ENCODE data around the gene NLE1. TPM values are rescaled to one million over a fixed set of nuclear protein-coding genes. Genes with fewer than 3 reads are reported as not detected.

The NLE1 gene
- total and polyA plus RNA-seq, 2 donors (not counting 1 experiment from before 2014, with no cell fraction given), result 16.5 to 17.5 TPM

- ChIA-PET CTCF (no interaction called here), POLR2A (no interaction called here)
- no peak overlapping the region for H3K4me2 ChIP-seq (replicated peaks; ENCODE audit: low read depth, low read length, poor library complexity, severe bottlenecking)
- 93% methylated on average over 9 of the region's 11 CpGs for WGBS (ENCODE audit: insufficient coverage)
- H3K4me3 Mint-ChIP-seq, result no peak overlapping the region
- H3K27ac ChIP-seq (ENCODE audit: low read length in 2 of 2), result no peak overlapping the region
- ATAC-seq (ENCODE audit: low read depth) (no peak), DNase-seq (no peak)
- peaks cover 0 to 34% of the 10 kb centered on the region in 2 experiments for H3K36me3 ChIP-seq (replicated peaks in 1 of 2; ENCODE audit: control extremely low read depth in 1 of 2, control insufficient read depth in 1 of 2, extremely low read depth in 1 of 2, insufficient read depth in 2 of 2, low read length in 1 of 2)
- H3K79me2 ChIP-seq (ENCODE audit: control insufficient read depth, insufficient read depth, low read length), result no peaks in the 10 kb centered on the region
- no peaks in the 10 kb centered on the region for H3K9me3 Mint-ChIP-seq (ENCODE audit: insufficient read depth)
- TF ChIP-seq, protein P1, sequence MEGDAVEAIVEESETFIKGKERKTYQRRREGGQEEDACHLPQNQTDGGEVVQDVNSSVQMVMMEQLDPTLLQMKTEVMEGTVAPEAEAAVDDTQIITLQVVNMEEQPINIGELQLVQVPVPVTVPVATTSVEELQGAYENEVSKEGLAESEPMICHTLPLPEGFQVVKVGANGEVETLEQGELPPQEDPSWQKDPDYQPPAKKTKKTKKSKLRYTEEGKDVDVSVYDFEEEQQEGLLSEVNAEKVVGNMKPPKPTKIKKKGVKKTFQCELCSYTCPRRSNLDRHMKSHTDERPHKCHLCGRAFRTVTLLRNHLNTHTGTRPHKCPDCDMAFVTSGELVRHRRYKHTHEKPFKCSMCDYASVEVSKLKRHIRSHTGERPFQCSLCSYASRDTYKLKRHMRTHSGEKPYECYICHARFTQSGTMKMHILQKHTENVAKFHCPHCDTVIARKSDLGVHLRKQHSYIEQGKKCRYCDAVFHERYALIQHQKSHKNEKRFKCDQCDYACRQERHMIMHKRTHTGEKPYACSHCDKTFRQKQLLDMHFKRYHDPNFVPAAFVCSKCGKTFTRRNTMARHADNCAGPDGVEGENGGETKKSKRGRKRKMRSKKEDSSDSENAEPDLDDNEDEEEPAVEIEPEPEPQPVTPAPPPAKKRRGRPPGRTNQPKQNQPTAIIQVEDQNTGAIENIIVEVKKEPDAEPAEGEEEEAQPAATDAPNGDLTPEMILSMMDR (IDR thresholded peaks at IDR 0.05), result no peak
- no peak for TF ChIP-seq EZH2 (IDR thresholded peaks at IDR 0.05; ENCODE audit: borderline replicate concordance, insufficient read depth, low read depth, low read length, poor library complexity, severe bottlenecking)
- H3K27ac Mint-ChIP-seq, result no peak overlapping the region
- no peaks in the 10 kb centered on the region for H3K27me3 ChIP-seq (replicated peaks in 1 of 4; ENCODE audit: control extremely low read depth in 1 of 4, control insufficient read depth in 3 of 4, insufficient read depth in 4 of 4, low read length in 3 of 4)
- no peaks in the 10 kb centered on the region for H3K27me3 Mint-ChIP-seq
- no peaks in the 10 kb centered on the region for H3K9me3 ChIP-seq (ENCODE audit: control extremely low read depth in 1 of 3, control insufficient read depth in 2 of 3, insufficient read depth in 1 of 3, low read length in 2 of 3)
- no peak overlapping the region for H2AFZ ChIP-seq (ENCODE audit: insufficient read depth, low read depth, low read length, poor library complexity, severe bottlenecking)
- no peaks in the 10 kb centered on the region for H3K4me1 Mint-ChIP-seq
- H4K20me1 ChIP-seq (ENCODE audit: control insufficient read depth, insufficient read depth, low read length, poor library complexity, severe bottlenecking), result no peaks in the 10 kb centered on the region
- H3K4me1 ChIP-seq (ENCODE audit: control insufficient read depth in 2 of 2, insufficient read depth in 2 of 2, low read length in 2 of 2), result no peaks in the 10 kb centered on the region
- intact Hi-C loops (cut with micrococcal nuclease), result no loop called here
- no peak overlapping the region for H3K4me3 ChIP-seq (ENCODE audit: control extremely low read depth in 1 of 5, extremely low read depth in 1 of 5, insufficient read depth in 1 of 5, low read depth in 2 of 5, low read length in 4 of 5)
- H3K9ac ChIP-seq (ENCODE audit: low read length), result no peak overlapping the region
Measured at GRCh38 chr17:35129154-35129972, 12.7 kb downstream of the NLE1 start.

All from B cell (primary cell).